NCI-H146 (cell line): ENCODE results near the gene TCFL5.

Source experiments
- DNase-seq: peaks from one replicate; lab custom pipeline; 2025; lab: John Stamatoyannopoulos, UW

TCFL5 gene

DNA sequence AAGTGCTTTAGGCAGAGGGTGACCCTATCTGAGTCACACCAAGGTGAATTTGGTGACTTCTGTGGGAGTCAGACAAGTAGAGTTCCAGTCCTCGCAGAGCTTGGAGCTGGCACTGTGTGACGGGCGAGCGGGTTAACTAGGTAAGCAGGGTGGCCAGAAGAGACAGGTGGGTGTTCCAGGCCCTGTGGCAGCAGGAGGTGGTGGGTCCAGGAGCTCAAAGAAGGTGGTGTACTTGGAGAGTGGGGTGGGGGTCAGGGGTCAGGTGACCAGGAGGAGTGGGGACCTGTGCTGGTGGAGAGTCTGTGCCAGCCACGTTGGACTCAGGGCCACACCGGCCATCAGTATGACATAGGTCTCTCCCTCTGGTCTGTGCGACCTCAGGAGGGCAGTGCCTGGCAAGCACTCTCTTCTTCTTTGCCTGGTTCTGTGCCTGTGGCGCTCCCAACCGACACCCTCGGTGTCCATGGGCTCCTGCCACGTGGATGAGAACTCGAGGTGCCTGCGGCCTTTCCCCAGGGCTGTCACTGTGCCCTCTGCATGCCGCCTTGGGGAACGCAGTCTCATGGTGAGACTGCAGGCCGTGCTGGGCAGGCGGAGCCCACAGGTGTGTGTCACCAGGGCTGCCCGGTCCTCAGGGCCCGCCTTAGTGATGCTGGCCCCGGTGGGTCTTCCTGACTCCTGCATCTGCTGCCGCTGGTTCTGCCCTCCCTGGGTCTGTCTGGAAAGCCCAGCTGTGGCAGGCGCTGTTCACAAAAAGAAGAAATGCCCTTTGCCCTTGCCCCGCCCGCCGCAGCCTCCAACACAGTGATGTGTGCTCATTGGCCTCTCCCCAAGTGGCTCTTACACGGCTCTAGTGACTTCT, 63.7 kb downstream of the TCFL5 start:
- DNase-seq: no peak

DNA sequence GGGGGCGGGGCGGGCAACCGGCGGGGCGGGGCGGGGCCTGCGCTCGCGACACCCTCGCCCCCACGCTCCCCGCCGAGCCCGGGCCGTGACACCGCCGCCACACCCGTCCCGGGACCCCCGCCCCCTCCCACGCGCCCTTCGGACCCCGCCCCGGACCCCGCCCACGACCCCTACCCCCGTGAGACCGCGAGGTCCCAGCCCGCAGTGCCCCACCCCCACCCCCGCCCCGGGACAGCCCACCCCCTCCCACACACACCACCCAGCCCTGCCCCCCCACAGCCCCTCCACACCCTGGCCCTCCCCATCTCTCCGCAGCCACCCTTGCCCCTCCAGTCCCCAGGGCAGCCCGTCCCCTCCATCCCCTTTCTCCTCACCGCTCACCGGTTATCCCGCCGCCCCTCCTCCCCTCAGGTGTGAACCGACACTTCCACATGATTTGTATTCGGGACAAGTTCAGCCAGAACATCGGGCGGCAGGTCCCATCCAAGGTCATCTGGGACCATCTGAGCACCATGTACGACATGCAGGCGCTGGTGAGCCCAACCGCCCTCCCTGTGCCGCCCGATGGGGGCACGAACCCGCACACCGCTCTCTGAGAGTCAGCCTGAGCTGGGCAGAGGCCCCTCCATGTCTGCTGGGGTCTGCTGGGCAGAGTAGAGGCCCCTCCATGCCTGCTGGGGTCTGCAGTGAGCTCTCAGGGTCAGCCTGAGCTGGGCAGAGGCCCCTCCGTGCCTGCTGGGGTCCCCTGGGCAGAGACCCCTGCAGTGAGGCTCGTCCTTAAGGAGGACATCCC, 64.7 kb downstream of the TCFL5 start:
- DNase-seq: no peak

DNA sequence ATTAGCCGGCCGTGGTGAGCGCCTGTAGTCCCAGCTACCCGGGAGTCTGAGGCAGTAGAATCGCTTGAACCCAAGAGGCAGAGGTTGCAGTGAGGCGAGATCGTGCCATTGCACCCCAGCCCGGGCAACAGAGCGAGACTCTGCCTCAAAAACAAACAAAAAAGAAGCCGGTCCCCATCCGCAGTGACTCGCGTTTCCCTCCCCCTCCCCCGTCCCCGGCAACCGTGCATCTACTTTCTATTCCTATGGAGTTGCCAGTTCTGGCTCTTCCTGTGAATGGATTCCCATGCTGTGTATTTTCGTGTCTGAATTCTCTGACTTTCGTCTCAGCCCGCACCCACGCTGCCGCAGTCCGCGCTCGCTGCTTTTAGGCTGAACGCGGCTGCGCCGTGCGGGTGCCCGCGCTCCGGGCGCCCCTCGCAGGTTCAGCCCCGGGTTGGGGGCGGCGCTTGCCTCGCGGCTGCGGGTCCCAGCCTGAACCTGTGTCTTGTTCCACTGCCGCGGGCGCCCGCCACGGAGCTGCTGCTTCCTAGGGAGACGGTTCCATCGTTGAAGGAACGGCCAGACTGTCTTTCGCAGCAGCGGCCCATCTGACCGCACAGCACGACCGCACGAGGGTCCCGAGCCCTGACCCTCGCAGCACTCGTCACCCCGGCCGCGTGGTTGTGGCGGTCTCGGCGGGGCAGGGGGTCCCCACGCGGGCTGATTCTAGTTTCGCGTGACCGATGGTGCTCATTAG, 66.4 kb downstream of the TCFL5 start:
- DNase-seq: peak; percentile 76

DNA sequence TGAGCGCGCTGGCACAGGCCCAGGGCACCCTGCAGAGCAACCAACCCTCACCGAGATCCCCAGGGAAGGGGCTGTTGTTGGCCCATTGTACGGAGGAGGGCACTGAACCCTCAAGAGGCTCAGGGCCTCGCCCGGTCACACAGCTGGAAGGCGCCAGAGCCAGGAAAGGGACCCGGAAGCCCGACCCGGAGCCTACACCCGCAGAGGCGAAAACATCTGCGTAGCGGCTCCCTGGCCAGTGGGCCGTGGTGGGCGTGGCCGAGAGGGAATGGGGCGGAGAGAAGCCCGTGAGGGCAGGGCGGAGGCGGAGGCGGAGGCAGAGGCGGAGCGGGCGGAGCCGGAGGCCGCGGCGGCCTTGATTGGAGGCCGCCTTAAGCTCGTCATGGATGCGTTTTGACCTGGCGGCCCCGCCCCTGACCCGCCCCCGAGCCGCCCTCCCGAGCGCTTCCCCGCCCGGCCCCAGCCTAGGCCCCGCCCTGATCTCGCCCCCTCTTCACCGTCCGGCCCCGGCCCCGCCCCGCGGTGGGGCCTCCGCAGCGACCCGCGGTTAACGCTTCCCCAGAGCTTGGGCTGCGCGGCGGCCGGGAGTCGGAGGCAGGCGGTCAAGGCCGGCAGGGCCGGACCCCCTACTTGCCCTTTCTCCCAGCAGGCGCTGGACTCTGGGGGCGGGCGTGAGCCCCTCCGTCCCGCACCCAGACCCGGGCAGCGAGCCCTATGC, 67.5 kb downstream of the TCFL5 start:
- peak; percentile 96 for DNase-seq

DNA sequence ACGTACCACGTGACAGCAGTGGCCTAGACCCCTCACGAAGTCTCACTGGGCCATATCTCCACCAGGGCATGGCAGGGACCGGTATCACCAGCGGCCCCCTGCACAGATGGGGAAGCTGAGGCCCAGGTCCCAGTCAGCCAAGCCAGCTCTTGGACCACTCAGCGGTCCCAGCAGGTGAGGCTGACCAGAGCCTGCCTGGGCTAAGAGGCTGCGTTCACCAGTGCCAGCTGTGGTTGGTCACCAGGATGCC, 67.9 kb downstream of the TCFL5 start:
- no peak for DNase-seq

DNA sequence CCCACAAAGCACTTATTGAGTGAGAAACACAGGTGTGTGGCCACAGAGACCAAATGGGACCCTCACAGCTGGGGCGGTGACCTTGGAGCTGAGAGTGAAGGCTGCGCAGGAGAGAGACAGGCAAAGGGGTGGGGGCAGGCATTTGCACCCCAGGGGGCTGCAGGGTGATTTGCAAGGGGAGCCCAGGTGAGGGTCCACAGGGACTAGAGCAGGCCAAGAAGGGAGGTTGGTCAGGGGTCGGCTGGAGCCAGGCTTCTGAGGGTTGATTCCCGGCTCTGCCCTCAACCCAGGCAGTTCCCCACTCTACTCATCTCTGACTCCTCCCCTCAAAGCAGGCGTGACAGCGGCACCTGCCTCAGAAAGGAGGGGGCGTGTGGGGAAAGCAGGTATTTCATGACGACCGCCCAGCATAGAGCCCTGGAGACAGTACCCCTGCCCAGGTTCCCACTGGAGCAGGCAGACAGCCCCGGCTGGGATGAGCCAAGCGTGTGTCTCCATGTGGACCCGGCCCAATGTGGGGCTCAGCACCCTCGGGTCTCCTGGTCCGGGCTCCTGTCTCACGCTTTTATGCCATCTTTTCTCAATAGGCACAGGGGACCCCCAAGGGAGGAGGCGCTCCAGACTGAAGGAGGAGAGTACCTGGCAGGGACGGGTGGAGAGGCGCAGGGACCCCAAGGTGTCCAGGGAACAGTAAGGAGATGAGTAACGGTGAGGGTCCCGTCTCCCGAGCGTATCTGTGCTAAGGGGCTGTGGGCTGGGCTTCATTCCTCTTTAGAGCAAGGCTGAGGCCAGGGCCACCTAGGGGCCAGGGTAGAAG, 68.5 kb downstream of the TCFL5 start:
- peak; percentile 41 for DNase-seq

DNA sequence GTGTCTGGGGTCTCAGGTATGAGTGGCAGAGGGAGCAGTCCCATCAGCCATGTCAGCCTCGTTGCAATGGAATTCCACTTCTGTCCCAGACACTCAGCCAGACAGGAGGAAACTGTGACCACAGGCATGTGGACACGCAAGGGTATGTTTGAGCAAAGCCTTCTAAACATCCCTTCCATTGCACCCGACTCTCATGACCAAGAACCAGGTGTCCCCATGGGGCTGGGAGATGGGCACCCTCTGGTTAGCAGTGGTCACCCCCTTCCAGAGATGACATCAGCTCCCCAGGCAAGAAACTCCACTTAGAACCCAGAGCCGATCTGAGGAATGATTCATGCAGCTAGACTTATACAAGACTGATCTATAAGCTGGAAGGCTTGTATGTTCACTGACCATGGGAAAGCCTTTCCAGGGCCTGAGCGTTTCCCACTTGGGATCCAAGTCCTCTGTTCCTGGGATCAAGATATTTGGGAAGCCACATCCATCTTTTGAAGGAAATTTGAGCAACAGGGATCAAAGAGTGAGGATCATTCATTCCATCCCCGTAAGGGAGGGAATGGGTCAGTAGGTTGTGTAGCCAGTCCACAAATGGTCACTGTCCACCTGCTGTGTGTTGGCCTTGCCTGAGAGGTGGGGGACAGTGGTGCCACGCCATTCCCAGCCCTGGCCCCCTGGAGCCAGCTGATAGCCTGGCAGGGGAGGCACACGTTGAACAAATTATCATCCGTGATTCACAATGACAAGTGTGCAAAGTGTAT, 69.3 kb downstream of the TCFL5 start:
- no peak for DNase-seq

DNA sequence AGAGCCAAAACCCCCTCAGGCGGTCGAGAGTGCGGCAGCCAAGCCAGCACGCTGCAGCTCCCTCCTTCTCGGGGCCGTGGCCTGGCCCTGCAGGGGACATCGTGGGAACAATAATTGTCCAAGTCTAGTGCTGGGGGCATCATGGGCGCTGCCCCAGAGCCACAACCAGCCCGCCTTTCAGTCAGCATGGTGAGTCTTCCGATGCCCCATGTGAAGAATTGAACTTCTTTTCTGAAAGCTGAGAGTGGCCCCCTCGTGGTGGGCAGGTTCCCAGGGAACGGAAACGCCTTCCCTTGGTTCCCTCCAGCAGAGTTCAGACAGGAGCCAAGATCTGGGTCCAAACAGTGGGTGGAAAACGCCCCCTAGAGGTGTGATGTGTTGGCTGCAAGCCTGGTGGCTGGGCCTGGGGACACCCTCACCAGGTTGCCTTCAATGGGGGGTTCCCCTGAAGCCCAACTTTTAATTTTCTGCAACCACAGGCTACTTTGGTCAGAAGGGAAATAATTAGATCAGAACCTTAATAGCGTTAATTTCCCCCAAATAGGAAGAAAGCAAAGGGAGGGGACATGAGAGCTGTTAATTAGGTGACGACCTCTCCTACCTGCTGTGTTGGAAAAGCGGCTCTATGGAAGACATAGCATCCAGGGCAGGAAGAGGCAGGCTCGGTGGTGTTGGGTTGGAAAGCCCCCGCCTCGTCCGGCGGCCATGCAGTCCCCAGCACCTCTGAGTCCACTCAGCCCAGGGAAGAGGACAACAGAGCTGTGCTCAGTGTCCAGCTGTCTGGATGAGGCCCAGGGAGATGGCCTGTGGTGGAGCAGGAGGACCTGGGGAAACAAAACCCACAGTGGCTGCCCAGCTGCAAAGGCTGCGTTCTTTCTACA, 70.1 kb downstream of the TCFL5 start:
- DNase-seq: peak; percentile 83
